ENCODE measurements around the gene NCK2.
A peak's percentile ranks its signal among the peaks of the same experiment; 100 is the strongest.
"Not testable (repeated sequence)": the region's sequence is repeated elsewhere in the genome, so short reads cannot be mapped to it uniquely, and the experiment has no call there.

The NCK2 gene

DNA sequence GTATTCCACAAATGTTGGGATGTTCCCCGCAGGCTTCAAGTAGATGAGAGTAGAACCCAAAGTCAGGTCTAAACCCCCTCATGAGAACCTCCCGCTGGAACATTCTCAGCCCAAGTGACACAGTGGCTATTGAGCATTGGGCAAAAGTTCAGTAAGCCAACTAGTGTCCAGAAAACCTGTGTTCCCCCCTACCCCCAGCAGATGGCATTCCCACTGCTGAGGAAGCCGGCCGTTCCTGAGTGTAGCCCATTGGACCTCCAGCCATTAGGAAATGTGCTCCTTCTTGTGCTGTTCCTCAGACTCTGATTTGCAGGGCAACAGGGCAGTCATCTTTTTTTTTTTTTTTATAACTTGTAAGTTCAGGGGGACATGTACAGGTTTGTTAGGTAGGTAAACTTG is 152.1 kb downstream of the NCK2 start:
- Histone ChIP-seq H3K36me3 (replicated peaks; ENCODE audit: insufficient read depth, low read length) (peaks cover 21% of the 10 kb centered on the region), H4K20me1 (ENCODE audit: insufficient read depth, low read length) (no peaks in the 10 kb centered on the region)
- TF ChIP-seq, protein P1, sequence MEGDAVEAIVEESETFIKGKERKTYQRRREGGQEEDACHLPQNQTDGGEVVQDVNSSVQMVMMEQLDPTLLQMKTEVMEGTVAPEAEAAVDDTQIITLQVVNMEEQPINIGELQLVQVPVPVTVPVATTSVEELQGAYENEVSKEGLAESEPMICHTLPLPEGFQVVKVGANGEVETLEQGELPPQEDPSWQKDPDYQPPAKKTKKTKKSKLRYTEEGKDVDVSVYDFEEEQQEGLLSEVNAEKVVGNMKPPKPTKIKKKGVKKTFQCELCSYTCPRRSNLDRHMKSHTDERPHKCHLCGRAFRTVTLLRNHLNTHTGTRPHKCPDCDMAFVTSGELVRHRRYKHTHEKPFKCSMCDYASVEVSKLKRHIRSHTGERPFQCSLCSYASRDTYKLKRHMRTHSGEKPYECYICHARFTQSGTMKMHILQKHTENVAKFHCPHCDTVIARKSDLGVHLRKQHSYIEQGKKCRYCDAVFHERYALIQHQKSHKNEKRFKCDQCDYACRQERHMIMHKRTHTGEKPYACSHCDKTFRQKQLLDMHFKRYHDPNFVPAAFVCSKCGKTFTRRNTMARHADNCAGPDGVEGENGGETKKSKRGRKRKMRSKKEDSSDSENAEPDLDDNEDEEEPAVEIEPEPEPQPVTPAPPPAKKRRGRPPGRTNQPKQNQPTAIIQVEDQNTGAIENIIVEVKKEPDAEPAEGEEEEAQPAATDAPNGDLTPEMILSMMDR (IDR thresholded peaks at IDR 0.05; ENCODE audit: low read length): peak; percentile 7; the same call in 1 of the 2 replicates
- TF ChIP-seq EZH2phosphoT487 (IDR thresholded peaks at IDR 0.05; ENCODE audit: low read length): no peak

DNA sequence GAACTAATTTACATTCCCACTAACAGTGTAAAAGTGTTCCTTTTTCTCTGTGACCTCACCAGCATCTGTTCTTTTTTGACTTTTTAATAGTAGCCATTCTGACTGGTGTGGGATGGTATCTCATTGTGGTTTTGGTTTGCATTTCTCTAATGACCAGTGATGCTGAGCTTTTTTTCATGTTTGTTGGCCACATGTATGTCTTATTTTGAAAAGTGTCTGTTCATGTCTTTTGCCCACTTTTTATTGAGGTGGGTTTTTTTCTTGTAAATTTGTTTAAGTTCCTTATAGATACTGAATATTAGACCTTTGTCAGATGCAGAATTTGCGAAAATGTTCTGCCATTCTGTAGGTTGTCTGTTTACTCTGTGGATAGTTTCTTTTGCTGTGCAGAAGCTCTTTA is 153.0 kb downstream of the NCK2 start:
- not testable (repeated sequence) for H2AFZ ChIP-seq (ENCODE audit: low read length); DNase-seq; H4K20me1 ChIP-seq (ENCODE audit: insufficient read depth, low read length); H3K9ac ChIP-seq (ENCODE audit: low read length); H3K4me3 ChIP-seq (ENCODE audit: low read length); H3K4me2 ChIP-seq (ENCODE audit: low read depth, low read length); H3K27me3 ChIP-seq (replicated peaks; ENCODE audit: insufficient read depth, low read length); H3F3A ChIP-seq (ENCODE audit: insufficient read depth, low read length); H3K9me2 ChIP-seq (replicated peaks; ENCODE audit: insufficient read depth, low read length); H3K27ac ChIP-seq (ENCODE audit: low read length); H3K9me3 ChIP-seq (replicated peaks; ENCODE audit: insufficient read depth, low read length); H3K4me1 ChIP-seq (ENCODE audit: low read length)
- Histone ChIP-seq H3K79me2 (ENCODE audit: low read length) (peaks cover 21% of the 10 kb centered on the region), H3K36me3 (replicated peaks; ENCODE audit: insufficient read depth, low read length) (peaks cover 21% of the 10 kb centered on the region)

More for the DNA sequence above, 152.1 kb downstream of the NCK2 start:
- Histone ChIP-seq H3K9me2 (replicated peaks; ENCODE audit: insufficient read depth, low read length) (no peaks in the 10 kb centered on the region), H3K4me1 (ENCODE audit: low read length) (no peaks in the 10 kb centered on the region), H3K9me3 (replicated peaks; ENCODE audit: insufficient read depth, low read length) (no peaks in the 10 kb centered on the region), H3K4me3 (ENCODE audit: low read length) (no peak overlapping the region), H3K9ac (ENCODE audit: low read length) (no peak overlapping the region), H3K27me3 (replicated peaks; ENCODE audit: insufficient read depth, low read length) (no peaks in the 10 kb centered on the region), H3K79me2 (ENCODE audit: low read length) (peaks cover 29% of the 10 kb centered on the region), H2AFZ (ENCODE audit: low read length) (no peak overlapping the region), H3K4me2 (ENCODE audit: low read depth, low read length) (no peak overlapping the region), H3F3A (ENCODE audit: insufficient read depth, low read length) (no peaks in the 10 kb centered on the region), H3K27ac (ENCODE audit: low read length) (no peak overlapping the region)
- DNase-seq: no peak

DNA sequence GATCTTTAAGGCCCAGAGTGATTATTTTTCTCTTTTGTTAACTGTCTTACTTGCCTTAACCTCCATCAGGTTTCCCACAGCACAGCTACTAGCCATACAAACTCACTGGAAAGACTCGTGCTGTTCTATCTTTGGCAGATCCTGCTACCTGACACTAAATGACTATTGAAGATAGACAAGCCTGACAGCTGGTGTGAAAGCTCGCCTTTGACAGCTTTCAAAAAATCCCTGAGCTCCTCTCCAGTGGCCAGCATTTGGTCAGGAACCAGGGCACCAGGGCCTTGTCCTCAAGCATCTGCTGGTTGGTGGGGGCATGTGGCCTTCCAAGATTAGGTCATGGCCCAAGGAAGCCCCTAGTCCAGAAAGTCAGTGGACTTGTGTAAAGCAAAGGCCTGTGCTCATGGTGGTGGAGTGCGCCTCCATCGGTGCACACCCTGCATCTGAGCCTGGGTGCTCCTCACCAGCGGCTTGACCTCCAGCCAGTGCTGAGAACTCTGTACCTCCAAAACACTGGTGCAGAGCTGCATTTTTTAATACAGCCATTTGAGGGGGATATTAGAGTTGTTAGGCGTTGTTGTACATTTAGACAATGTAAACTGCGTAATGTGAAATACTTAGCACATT is 158.5 kb downstream of the NCK2 start:
- no peaks in the 10 kb centered on the region for H3K36me3 ChIP-seq (replicated peaks; ENCODE audit: insufficient read depth, low read length)
- no peaks in the 10 kb centered on the region for H3K4me1 ChIP-seq (ENCODE audit: low read length)
- H2AFZ ChIP-seq (ENCODE audit: low read length): no peak overlapping the region
- H3K27ac ChIP-seq (ENCODE audit: low read length): no peak overlapping the region
- no peaks in the 10 kb centered on the region for H4K20me1 ChIP-seq (ENCODE audit: insufficient read depth, low read length)
- H3K9me2 ChIP-seq (replicated peaks; ENCODE audit: insufficient read depth, low read length): no peaks in the 10 kb centered on the region
- H3K9ac ChIP-seq (ENCODE audit: low read length): no peak overlapping the region
- no peaks in the 10 kb centered on the region for H3K27me3 ChIP-seq (replicated peaks; ENCODE audit: insufficient read depth, low read length)
- no peaks in the 10 kb centered on the region for H3K9me3 ChIP-seq (replicated peaks; ENCODE audit: insufficient read depth, low read length)
- H3F3A ChIP-seq (ENCODE audit: insufficient read depth, low read length): no peaks in the 10 kb centered on the region
- H3K4me2 ChIP-seq (ENCODE audit: low read depth, low read length): no peak overlapping the region
- H3K79me2 ChIP-seq (ENCODE audit: low read length): 0 out of 2 replicates have a peak, but pooled peaks cover 5% of the 10 kb centered on the region
- TF ChIP-seq, protein P1 (IDR thresholded peaks at IDR 0.05; ENCODE audit: low read length): no peak
- no peak for TF ChIP-seq EZH2 (optimal IDR thresholded peaks at IDR 0.05; ENCODE audit: low read depth, low read length)
- TF ChIP-seq EZH2phosphoT487 (IDR thresholded peaks at IDR 0.05; ENCODE audit: low read length): no peak
- DNase-seq: no peak
- H3K4me3 ChIP-seq (ENCODE audit: low read length): no peak overlapping the region

DNA sequence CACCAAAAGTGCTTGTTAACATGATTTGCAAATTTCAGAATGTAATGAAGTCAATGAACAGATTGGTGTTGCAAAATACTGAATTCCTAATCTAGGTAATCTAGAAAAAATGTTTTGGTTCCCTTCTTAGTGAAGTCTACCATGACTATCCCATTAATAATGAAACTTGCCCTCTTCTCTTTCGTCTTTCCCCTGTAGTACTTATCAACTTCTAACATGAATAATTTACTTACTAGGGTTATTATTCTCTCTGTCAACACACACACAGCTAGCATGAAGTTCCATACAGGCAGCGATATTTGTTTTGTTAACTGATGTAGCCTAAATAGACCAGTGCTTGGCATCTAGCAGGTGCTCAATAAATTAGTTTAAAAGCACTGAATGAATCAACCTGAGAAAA is 160.2 kb downstream of the NCK2 start:
- H3K9me2 ChIP-seq (replicated peaks; ENCODE audit: insufficient read depth, low read length): no peaks in the 10 kb centered on the region

More for the DNA sequence above, 160.2 kb downstream of the NCK2 start:
- no peak for TF ChIP-seq EZH2 (optimal IDR thresholded peaks at IDR 0.05; ENCODE audit: low read depth, low read length)
- TF ChIP-seq EZH2phosphoT487 (IDR thresholded peaks at IDR 0.05; ENCODE audit: low read length): no peak
- TF ChIP-seq, protein P1 (IDR thresholded peaks at IDR 0.05; ENCODE audit: low read length): no peak
- Histone ChIP-seq H3K27me3 (replicated peaks; ENCODE audit: insufficient read depth, low read length) (no peaks in the 10 kb centered on the region), H3K36me3 (replicated peaks; ENCODE audit: insufficient read depth, low read length) (no peaks in the 10 kb centered on the region), H2AFZ (ENCODE audit: low read length) (no peak overlapping the region), H3K9me3 (replicated peaks; ENCODE audit: insufficient read depth, low read length) (no peaks in the 10 kb centered on the region), H3K4me3 (ENCODE audit: low read length) (no peak overlapping the region), H3F3A (ENCODE audit: insufficient read depth, low read length) (no peaks in the 10 kb centered on the region), H3K4me1 (ENCODE audit: low read length) (no peaks in the 10 kb centered on the region), H4K20me1 (ENCODE audit: insufficient read depth, low read length) (no peaks in the 10 kb centered on the region), H3K79me2 (ENCODE audit: low read length) (no peaks in the 10 kb centered on the region), H3K4me2 (ENCODE audit: low read depth, low read length) (no peak overlapping the region), H3K27ac (ENCODE audit: low read length) (no peak overlapping the region), H3K9ac (ENCODE audit: low read length) (no peak overlapping the region)
- DNase-seq: no peak

Data from MM.1S (cell line).